ENCODE measurements around the gene HTR4.

The HTR4 gene

DNA sequence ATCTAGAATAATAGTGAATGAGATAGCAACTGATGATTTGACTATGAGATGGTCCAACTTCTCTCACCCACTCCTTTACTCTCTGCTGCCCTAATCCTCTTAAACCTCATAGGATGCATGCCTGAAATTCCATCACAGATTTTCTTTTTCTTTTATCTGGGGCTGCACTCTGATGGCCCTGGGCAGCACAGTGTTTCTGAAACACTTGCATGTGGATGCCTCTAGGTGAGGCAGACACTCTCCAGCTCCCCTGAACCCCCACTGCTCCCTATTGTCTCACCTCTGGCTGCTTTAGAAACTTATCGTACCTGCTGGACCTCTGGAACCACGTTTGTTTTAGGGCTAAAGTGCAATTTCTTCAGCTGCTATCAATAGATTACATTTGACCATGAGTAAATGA, 67.5 kb downstream of the HTR4 start:
- Histone ChIP-seq H3K27me3 (ENCODE audit: insufficient read depth, low read length, poor library complexity) (no peaks in the 10 kb centered on the region), H3K4me1 (ENCODE audit: insufficient read depth, low read length) (no peaks in the 10 kb centered on the region)

DNA sequence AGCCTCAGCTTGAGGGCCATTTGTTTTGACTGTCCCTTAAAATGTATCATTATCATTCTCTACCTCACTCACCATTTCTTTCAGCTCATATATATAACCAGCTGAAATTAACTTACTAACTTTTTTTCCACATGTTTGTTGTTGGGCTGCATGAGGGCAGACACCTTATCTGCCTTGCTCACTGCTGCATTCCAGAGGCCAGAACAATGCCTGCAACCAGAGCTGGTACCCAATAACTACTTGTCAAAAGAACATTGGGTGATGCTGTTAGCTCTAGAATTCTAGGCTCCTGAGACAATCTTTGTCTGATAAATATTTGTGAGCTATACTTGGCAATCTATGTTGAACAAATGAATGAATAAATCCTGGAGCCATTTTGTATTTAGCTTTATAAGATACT, 68.3 kb downstream of the HTR4 start:
- no peak for ATAC-seq (ENCODE audit: insufficient read depth, low read depth)

More for the DNA sequence above, 67.5 kb downstream of the HTR4 start:
- Histone ChIP-seq H3K36me3 (ENCODE audit: insufficient read depth, low read length) (no peaks in the 10 kb centered on the region), H3K27ac (ENCODE audit: low read length) (no peak overlapping the region), H3K9ac (ENCODE audit: low read depth, low read length) (no peak overlapping the region), H4K20me1 (ENCODE audit: insufficient read depth, low read length) (no peaks in the 10 kb centered on the region), H3K79me2 (ENCODE audit: insufficient read depth, low read length) (no peaks in the 10 kb centered on the region), H3K4me2 (ENCODE audit: insufficient read depth, low read length) (no peak overlapping the region), H2AFZ (ENCODE audit: low read depth, low read length) (no peak overlapping the region), H3K9me3 (ENCODE audit: insufficient read depth, low read length, severe bottlenecking) (no peaks in the 10 kb centered on the region), H3K4me3 (ENCODE audit: low read depth in 1 of 2, low read length in 2 of 2) (no peak overlapping the region)
- ATAC-seq (ENCODE audit: insufficient read depth, low read depth), result no peak
- DNase-seq, result no peak
- TF ChIP-seq EZH2 (IDR thresholded peaks at IDR 0.05; ENCODE audit: borderline replicate concordance, low read depth, low read length, severe bottlenecking), result no peak
- TF ChIP-seq, protein P1, sequence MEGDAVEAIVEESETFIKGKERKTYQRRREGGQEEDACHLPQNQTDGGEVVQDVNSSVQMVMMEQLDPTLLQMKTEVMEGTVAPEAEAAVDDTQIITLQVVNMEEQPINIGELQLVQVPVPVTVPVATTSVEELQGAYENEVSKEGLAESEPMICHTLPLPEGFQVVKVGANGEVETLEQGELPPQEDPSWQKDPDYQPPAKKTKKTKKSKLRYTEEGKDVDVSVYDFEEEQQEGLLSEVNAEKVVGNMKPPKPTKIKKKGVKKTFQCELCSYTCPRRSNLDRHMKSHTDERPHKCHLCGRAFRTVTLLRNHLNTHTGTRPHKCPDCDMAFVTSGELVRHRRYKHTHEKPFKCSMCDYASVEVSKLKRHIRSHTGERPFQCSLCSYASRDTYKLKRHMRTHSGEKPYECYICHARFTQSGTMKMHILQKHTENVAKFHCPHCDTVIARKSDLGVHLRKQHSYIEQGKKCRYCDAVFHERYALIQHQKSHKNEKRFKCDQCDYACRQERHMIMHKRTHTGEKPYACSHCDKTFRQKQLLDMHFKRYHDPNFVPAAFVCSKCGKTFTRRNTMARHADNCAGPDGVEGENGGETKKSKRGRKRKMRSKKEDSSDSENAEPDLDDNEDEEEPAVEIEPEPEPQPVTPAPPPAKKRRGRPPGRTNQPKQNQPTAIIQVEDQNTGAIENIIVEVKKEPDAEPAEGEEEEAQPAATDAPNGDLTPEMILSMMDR (IDR thresholded peaks at IDR 0.05; ENCODE audit: borderline replicate concordance, extremely low read depth, low read length, poor library complexity, severe bottlenecking), result no peak

DNA sequence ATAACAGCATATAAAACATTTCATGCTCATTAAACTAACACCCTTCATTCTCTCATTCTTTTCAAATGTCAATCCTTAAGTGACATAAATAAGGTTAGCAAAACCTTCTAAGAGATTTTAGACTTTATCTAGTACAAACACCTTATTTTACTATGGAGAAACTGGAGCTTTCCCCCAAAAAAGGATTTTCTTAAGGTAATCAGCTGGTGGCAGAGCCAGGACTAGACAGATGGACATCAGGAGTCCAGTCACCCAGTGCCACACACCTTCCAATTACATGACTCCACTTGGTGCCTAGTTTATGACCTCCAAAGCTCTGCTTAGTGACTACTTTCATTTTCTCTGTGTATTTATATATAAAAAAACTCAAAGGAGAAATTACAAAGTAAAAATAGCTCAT, 70.2 kb downstream of the HTR4 start:
- no peaks in the 10 kb centered on the region for H3K4me1 ChIP-seq (ENCODE audit: insufficient read depth, low read length)
- no peaks in the 10 kb centered on the region for H3K36me3 ChIP-seq (ENCODE audit: insufficient read depth, low read length)
- no peak for TF ChIP-seq EZH2 (IDR thresholded peaks at IDR 0.05; ENCODE audit: borderline replicate concordance, low read depth, low read length, severe bottlenecking)
- TF ChIP-seq, protein P1 (IDR thresholded peaks at IDR 0.05; ENCODE audit: borderline replicate concordance, extremely low read depth, low read length, poor library complexity, severe bottlenecking), result no peak
- H3K4me3 ChIP-seq (ENCODE audit: low read depth in 1 of 2, low read length in 2 of 2), result no peak overlapping the region
- no peak overlapping the region for H3K4me2 ChIP-seq (ENCODE audit: insufficient read depth, low read length)
- H2AFZ ChIP-seq (ENCODE audit: low read depth, low read length), result no peak overlapping the region
- H3K79me2 ChIP-seq (ENCODE audit: insufficient read depth, low read length), result no peaks in the 10 kb centered on the region
- ATAC-seq (ENCODE audit: insufficient read depth, low read depth), result no peak
- H3K27me3 ChIP-seq (ENCODE audit: insufficient read depth, low read length, poor library complexity), result no peaks in the 10 kb centered on the region
- no peaks in the 10 kb centered on the region for H4K20me1 ChIP-seq (ENCODE audit: insufficient read depth, low read length)
- no peak for DNase-seq
- H3K9me3 ChIP-seq (ENCODE audit: insufficient read depth, low read length, severe bottlenecking), result no peaks in the 10 kb centered on the region
- no peak overlapping the region for H3K9ac ChIP-seq (ENCODE audit: low read depth, low read length)
- no peak overlapping the region for H3K27ac ChIP-seq (ENCODE audit: low read length)

More for the DNA sequence above, 68.3 kb downstream of the HTR4 start:
- H3K27ac ChIP-seq (ENCODE audit: low read length), result no peak overlapping the region
- H3K4me2 ChIP-seq (ENCODE audit: insufficient read depth, low read length), result no peak overlapping the region
- H3K36me3 ChIP-seq (ENCODE audit: insufficient read depth, low read length), result no peaks in the 10 kb centered on the region
- TF ChIP-seq, protein P1 (IDR thresholded peaks at IDR 0.05; ENCODE audit: borderline replicate concordance, extremely low read depth, low read length, poor library complexity, severe bottlenecking), result no peak
- no peak for TF ChIP-seq EZH2 (IDR thresholded peaks at IDR 0.05; ENCODE audit: borderline replicate concordance, low read depth, low read length, severe bottlenecking)
- DNase-seq, result no peak
- no peaks in the 10 kb centered on the region for H3K27me3 ChIP-seq (ENCODE audit: insufficient read depth, low read length, poor library complexity)
- no peaks in the 10 kb centered on the region for H3K9me3 ChIP-seq (ENCODE audit: insufficient read depth, low read length, severe bottlenecking)
- no peaks in the 10 kb centered on the region for H3K4me1 ChIP-seq (ENCODE audit: insufficient read depth, low read length)
- no peak overlapping the region for H2AFZ ChIP-seq (ENCODE audit: low read depth, low read length)
- no peaks in the 10 kb centered on the region for H3K79me2 ChIP-seq (ENCODE audit: insufficient read depth, low read length)
- H4K20me1 ChIP-seq (ENCODE audit: insufficient read depth, low read length), result no peaks in the 10 kb centered on the region
- no peak overlapping the region for H3K4me3 ChIP-seq (ENCODE audit: low read depth in 1 of 2, low read length in 2 of 2)
- no peak overlapping the region for H3K9ac ChIP-seq (ENCODE audit: low read depth, low read length)
